ENCODE results near the gene HELZ2.

The HELZ2 gene

GRCh38 chr20:63596423-63596822, 22.4 kb upstream of the HELZ2 start:
- DNase-seq, result no peak

GRCh38 chr20:63595416-63596127, 21.5 kb upstream of the HELZ2 start:
- no peak for DNase-seq

- DNase-seq, result no peak
Observed at GRCh38 chr20:63594043-63594561, 20.1 kb upstream of the HELZ2 start.

- DNase-seq, result no peak
Observed at GRCh38 chr20:63592661-63593060, 18.6 kb upstream of the HELZ2 start.

- DNase-seq, result no peak
Observed at GRCh38 chr20:63591786-63592355, 17.8 kb upstream of the HELZ2 start.

GRCh38 chr20:63591147-63591533, 17.1 kb upstream of the HELZ2 start:
- DNase-seq, result no peak

- DNase-seq, result no peak
Observed at GRCh38 chr20:63590218-63591146, 16.4 kb upstream of the HELZ2 start.

GRCh38 chr20:63589261-63590217, 15.5 kb upstream of the HELZ2 start:
- no peak for DNase-seq

- DNase-seq, result peak; percentile 44
Observed at GRCh38 chr20:63588641-63589041, 14.6 kb upstream of the HELZ2 start.

GRCh38 chr20:63587776-63588591, 13.9 kb upstream of the HELZ2 start:
- peak; percentile 74 for DNase-seq

- DNase-seq, result no peak
Observed at GRCh38 chr20:63587256-63587655, 13.2 kb upstream of the HELZ2 start.

GRCh38 chr20:63586797-63587196, 12.8 kb upstream of the HELZ2 start:
- no peak for DNase-seq

- DNase-seq, result no peak
Observed at GRCh38 chr20:63585616-63586565, 11.9 kb upstream of the HELZ2 start.

- peak; percentile 76 for DNase-seq
Observed at GRCh38 chr20:63582382-63583063, 8.5 kb upstream of the HELZ2 start.

- peak; percentile 81 for DNase-seq
Observed at GRCh38 chr20:63580796-63581461, 6.9 kb upstream of the HELZ2 start.

- no peak for DNase-seq
Observed at GRCh38 chr20:63579017-63579694, 5.1 kb upstream of the HELZ2 start.

GRCh38 chr20:63578224-63579016, 4.4 kb upstream of the HELZ2 start:
- DNase-seq, result peak; percentile 19

Measured in DMS53 (cell line).